Measurements from ENCODE around the gene GRB10.
A peak's percentile ranks its signal among the peaks of the same experiment; 100 is the strongest.
"Not testable (repeated sequence)": the region's sequence is repeated elsewhere in the genome, so short reads cannot be mapped to it uniquely, and the experiment has no call there.

GRB10 gene

GRCh38 chr7:50564640-50565558 is 217.8 kb downstream of the GRB10 start, which contains the start of gene DDC:
TSS of gene DDC (minus strand) at chr7:50565405. CDS start at chr7:50544085, 21,320 bp downstream.
- no peak for DNase-seq

- DNase-seq = no peak
Measured at GRCh38 chr7:50564171-50564570, 218.5 kb downstream of the GRB10 start.

- DNase-seq = no peak
Measured at GRCh38 chr7:50562136-50562535, 220.6 kb downstream of the GRB10 start.

GRCh38 chr7:50560865-50561351 is 221.8 kb downstream of the GRB10 start:
- DNase-seq = peak; percentile 78

GRCh38 chr7:50559881-50560280 is 222.8 kb downstream of the GRB10 start:
- DNase-seq = no peak

- peak; percentile 85 for DNase-seq
Measured at GRCh38 chr7:50558294-50559053, 224.2 kb downstream of the GRB10 start.

GRCh38 chr7:50557099-50557498 is 225.6 kb downstream of the GRB10 start:
- DNase-seq = no peak

- DNase-seq = no peak
Measured at GRCh38 chr7:50556247-50556991, 226.3 kb downstream of the GRB10 start.

GRCh38 chr7:50555594-50556140 is 227.0 kb downstream of the GRB10 start:
- no peak for DNase-seq

GRCh38 chr7:50554431-50555322 is 228.0 kb downstream of the GRB10 start:
- no peak for DNase-seq

- DNase-seq = no peak
Measured at GRCh38 chr7:50553973-50554372, 228.7 kb downstream of the GRB10 start.

- no peak for DNase-seq
Measured at GRCh38 chr7:50552921-50553320, 229.8 kb downstream of the GRB10 start.

- peak; percentile 88 for DNase-seq
Measured at GRCh38 chr7:50552139-50552538, 230.6 kb downstream of the GRB10 start.

GRCh38 chr7:50545613-50546012 is 237.1 kb downstream of the GRB10 start:
- DNase-seq = not testable (repeated sequence)

GRCh38 chr7:50544992-50545391 is 237.7 kb downstream of the GRB10 start:
- no peak for DNase-seq

- no peak for DNase-seq
Measured at GRCh38 chr7:50543776-50544442, 238.8 kb downstream of the GRB10 start.

- no peak for DNase-seq
Measured at GRCh38 chr7:50542132-50542531, 240.6 kb downstream of the GRB10 start.

GRCh38 chr7:50540785-50541579 is 241.7 kb downstream of the GRB10 start:
- no peak for DNase-seq

Data from NCI-H1436 treated with DMSO at 0.1 percent for 48 hours (cell line).